Measurements from ENCODE around the gene ZNF80.
A peak's percentile ranks its signal among the peaks of the same experiment; 100 is the strongest.
"Not testable (repeated sequence)": the region's sequence is repeated elsewhere in the genome, so short reads cannot be mapped to it uniquely, and the experiment has no call there.

The ZNF80 gene

DNA sequence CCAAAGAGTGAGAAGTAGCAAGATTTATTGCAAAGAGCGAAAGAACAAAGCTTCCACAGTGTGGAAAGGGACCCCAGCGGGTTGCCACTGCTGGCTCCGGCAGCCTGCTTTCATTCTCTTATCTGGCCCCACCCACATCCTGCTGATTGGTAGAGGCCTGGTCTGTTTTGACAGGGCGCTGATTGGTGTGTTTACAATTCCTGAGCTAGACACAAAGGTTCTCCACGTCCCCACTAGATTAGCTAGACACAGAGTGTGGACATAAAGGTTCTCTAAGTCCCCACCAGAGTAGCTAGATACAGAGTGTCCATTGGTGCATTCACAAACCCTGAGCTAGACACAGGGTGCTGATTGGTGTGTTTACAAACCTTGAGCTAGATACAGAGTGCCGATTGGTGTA is at the start of gene ZNF80:
Gene ZNF80 (minus strand): TSS at position 101 of the 400 bp plus-strand sequence. CDS start 504 bp downstream, outside the sequence.
- not testable (repeated sequence) for H3K4me3 ChIP-seq, H3K27ac ChIP-seq

DNA sequence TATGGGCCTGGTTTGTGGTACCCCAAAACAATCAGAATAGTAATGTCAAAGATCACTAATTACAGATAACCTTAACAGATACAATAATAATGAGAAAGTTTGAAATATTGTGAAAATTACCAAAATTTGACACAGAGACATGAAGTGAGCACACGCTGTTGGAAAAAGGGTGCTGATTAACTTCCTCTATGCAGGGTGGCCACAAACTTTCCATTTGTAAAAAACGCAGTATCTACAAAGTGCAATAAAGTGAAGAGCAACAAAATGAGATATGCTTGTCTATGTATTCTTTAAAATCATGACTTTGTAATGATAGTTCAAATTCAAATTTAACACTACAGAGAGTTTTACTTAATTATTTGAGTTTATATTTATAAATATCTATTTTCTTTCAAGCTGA is 48.9 kb upstream of the ZNF80 start:
- Histone ChIP-seq H3K4me3 (no peak overlapping the region), H3K27ac (peak overlapping the region in 6 of 21 experiments; percentile 11 to 86 (median 62))

DNA sequence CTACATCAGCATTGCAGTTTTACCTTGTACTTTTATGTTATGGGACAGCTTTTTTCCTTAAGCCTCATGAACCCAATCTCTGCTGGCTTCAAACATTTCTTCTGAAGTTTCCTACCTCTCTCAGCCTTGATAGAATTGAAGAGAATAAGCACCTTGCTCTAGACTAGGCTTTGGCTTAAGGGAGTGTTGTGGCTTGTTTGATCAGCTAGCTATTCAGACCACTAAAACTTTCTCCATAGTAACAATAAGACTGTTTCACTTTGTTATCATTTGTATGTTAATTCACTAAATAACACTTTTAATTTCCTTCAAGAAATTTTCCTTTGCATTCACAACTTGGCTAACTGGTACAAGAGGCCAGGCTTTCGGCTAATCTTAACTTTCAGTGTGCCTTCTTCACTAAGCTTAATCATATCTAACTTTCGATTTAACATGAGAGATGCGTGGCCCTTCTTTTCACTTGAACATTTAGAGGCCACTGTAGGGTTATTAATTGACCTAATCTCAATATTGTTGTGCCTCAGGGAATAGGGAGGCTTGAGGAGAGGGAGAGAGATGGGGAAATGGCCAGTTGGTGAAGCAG is 48.4 kb upstream of the ZNF80 start:
- peak overlapping the region in 6 of 21 experiments; percentile 11 to 86 (median 62) for H3K27ac ChIP-seq
- no peak overlapping the region for H3K4me3 ChIP-seq

DNA sequence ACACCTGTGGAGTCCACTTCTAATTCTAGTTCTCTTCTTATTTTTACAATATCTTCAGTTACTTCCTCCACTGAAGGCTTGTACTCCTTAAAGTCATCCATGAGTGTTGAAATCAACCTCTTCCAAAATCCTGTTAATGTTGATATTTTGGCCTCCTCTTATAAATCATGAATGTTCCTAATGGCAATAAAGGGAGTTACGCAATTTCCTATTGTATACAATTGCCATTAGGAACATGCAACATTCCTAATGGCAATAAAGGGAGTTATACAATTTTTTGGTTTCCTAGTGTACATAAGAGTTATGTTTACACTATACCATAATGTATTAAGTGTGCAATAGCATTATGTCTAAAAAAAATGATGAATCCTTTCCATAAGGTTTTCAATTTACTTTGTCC is 47.3 kb upstream of the ZNF80 start:
- Histone ChIP-seq H3K27ac (peak overlapping the region in 1 of 21 experiments; percentile 86), H3K4me3 (no peak overlapping the region)

DNA sequence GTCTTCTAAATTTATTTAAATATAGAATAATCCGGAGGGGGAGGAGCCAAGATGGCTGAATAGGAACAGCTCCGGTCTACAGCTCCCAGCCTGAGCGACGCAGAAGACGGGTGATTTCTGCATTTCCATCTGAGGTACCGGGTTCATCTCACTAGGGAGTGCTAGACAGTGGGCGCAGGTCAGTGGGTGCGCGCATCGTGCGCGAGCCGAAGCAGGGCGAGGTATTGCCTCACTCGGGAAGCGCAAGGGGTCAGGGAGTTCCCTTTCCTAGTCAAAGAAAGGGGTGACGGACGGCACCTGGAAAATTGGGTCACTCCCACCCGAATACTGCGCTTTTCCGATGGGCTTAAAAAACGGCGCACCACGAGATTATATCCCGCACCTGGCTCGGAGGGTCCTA is 39.5 kb upstream of the ZNF80 start:
- not testable (repeated sequence) for H3K4me3 ChIP-seq, H3K27ac ChIP-seq

DNA sequence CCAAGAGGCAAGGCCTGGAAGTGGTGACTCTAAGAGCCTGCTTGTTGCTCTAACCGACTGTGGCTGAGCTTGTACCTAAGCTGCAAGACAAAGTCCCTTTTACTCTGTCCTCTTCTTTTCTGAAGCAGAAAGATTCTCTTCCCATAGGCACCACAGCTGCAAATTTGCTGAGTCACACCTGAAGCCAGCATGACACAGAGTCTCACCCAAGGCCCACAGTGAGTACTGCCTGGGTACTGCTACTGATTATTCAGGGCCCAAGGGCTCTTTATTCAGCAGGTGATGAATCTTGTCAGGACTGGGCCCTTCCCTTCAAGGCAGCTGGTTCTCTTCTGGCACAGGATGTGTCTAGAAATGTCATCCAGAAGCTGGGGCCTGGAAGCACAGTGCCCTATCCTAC is 37.6 kb upstream of the ZNF80 start:
- H3K27ac ChIP-seq, result no peak overlapping the region
- no peak overlapping the region for H3K4me3 ChIP-seq

DNA sequence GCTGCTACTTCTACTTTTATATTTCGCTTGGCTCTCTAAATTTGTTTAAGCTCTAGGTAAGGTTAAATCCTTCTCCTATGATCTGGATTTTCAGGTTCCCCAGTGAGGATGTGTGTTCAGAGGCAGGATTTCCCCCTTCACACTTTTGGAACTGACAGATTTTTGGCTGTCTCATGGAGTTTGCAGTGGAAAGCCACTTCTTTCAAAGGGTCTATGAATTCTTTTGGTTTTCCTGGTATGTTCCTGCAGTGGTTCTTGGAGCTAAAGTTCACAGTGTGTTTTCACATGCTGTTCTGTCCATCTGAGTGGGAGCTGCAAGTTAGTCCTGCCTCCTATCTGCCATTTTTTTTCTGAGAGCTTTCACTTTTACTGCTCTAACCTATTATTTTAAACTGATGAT is 34.9 kb upstream of the ZNF80 start:
- H3K4me3 ChIP-seq, result no peak overlapping the region
- H3K27ac ChIP-seq, result no peak overlapping the region

DNA sequence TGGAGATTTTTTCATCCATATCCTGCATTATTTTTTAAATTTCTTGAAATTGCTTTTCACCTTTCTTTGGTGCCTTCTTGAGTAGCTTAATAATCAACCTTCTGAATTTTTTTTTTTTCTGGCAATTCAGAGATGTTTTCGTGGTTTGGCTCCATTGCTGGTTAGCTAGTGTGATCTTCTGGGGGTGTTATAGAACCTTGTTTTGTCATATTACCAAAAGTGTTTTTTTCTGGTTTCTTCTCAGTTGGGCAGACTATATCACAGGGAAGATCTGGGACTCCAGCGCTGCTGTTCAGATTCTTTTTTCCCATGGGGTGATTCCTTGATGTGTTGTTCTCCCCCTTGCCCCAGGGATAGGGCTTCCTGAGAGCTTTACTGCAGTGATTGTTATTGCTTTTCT is 32.6 kb upstream of the ZNF80 start:
- Histone ChIP-seq H3K27ac (no peak overlapping the region), H3K4me3 (no peak overlapping the region)

DNA sequence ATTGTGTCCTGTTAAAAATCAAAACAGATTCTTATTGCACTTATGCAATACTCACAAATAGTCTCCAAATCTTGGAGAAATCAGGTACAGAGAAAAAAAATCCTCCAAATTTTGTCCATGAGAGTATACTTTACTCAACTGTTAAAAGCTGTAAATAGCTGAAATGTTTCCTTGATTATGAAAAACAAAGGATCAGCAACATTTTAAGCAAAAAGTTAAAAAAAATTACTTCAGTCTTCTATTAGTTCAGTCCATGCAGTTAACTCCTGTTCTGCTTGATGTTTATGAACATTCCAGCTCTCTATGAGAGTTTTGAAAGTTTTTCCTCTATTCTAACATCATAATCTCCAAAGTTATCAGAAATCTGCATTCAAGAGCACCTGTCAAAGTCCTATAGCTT is 22.8 kb upstream of the ZNF80 start:
- Histone ChIP-seq H3K27ac (no peak overlapping the region), H3K4me3 (no peak overlapping the region)

DNA sequence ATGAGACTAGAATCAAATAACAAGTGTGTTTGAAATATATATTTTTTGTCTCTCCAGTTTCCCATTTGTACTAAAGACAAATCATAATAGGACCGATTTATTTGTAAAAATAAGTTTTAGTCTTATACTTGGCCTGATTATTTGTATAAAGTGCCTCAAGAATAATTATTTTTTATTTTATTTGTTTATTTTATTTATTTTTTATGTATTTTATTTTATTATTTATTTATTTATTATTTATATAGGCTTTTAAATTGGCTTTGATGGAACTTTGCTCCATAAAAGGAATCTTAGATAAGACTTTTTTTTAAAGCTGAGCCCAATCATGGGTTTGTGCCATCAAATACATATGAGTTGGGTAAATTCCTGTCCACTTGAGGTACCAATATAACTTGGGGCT is 22.2 kb upstream of the ZNF80 start:
- Histone ChIP-seq H3K27ac (no peak overlapping the region), H3K4me3 (no peak overlapping the region)

DNA sequence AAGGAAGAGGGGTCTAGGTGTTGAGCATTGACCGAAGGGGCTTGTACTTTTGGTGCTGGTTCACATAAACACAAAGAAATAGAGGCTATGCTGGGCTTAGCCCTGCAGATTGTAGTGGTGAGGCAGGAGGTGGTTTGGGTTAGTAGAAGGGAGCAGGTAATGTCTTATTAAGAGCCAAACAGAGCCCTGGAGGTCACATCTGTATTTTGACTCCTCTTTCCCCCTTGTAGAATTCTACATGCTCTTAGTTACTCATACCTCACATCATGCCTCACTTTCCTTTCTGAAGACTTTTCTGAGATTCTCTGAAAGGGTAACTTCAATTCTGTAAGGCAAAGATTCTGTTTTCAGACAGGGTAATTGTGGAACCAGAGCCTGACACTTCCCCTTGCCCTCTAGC is 16.1 kb upstream of the ZNF80 start:
- Histone ChIP-seq H3K27ac (no peak overlapping the region), H3K4me3 (no peak overlapping the region)

DNA sequence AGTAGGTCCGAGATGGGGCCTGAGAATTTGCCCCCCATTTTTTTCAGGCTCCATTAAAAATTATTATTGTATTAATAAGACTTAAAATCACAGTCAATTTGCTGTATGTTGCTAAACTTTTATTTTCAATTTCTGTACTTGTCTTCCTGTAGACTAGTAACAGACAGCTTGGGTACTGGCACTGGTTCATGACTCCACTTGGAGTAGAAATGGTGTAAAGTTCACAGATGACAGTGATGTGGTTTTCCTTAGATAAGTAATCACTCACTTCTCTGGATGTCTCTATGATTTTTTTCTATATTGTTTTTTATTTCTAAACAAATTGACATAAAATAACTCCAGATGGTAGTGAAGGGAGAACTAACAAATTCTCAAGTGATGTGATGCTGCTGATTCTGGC is 15.6 kb upstream of the ZNF80 start:
- no peak overlapping the region for H3K27ac ChIP-seq

DNA sequence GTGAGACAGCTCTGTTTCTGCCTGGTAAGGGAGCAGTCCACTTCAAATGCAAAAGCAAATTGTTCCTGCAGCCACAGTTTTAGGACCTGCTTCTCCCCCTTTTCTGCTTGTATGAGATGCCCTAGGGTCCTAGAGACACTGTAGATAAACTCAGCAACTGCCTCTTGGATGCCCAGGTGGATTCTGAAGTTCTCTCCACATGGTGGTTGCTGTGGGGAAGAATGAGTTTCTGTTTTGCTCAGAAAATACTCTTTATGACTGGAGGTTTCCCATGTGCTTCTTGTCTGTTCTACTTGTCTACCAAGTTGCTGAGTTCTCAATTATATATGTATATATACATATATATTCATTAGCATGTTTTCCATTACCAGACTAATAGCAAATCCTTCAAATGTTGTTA is 5.6 kb upstream of the ZNF80 start:
- Histone ChIP-seq H3K27ac (no peak overlapping the region), H3K4me3 (no peak overlapping the region)

More for the DNA sequence above, 15.6 kb upstream of the ZNF80 start:
- no peak overlapping the region for H3K4me3 ChIP-seq

DNA sequence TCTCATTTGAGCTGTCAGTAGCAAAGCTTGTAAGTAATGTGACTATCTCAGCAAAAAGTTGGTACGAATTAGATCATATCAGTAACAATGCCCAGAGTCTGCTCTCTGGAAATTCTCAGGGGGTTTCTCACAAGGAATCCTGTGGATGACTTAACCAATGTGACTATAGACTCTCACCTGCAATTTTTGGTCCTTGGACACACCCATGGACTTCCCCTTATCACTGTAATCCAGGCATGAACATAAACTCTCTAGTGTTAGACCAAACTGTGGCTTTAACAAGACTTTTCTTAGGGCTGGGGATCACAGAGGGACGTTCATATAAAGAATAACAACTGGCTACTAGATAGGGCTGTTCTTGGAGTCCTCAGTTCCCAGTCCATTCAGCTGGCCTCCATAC is 3.9 kb upstream of the ZNF80 start:
- H3K27ac ChIP-seq, result no peak overlapping the region
- no peak overlapping the region for H3K4me3 ChIP-seq

DNA sequence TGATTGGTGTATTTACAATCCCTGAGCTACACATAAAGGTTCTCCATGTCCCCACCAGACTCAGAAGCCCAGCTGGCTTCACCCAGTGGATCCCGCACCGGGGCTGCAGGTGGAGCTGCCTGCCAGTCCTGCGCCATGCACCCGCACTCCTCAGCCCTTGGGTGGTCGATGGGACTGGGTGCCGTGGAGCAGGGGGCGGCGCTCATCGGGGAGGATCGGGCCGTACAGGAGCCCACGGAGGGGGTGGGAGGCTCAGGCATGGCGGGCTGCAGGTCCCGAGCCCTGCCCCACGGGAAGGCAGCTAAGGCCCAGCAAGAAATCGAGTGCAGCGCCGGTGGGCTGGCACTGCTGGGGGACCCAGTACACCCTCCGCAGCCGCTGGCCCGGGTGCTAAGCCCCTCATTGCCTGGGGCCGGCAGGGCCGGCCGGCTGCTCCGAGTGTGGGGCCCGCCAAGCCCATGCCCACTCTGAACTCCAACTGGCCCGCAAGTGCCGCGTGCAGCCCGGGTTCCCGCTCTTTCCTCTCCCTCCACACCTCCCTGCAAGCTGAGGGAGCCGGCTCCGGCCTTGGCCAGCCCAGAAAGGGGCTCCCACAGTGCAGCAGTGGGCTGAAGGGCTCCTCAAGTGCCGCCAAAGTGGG is 888 bp upstream of the ZNF80 start:
- not testable (repeated sequence) for H3K27ac ChIP-seq, H3K4me3 ChIP-seq

DNA sequence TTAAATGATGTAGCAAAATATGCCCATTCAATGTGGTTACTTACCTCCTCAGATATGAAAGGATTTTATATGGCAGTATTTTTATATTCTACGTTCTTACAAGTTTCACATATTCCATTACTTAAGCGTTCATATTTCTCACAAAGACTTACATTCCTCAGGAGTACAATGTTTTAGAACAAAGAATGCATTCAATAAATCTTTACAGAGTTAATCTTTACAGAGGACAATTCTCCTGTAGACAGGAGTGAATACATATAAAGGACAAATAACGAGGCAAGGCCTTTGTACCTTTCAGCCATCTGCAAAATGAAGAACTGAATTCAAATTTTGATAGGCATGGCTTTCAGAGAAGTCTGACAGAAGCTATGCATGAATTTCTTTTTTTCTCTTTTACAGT is 1.9 kb downstream of the ZNF80 start:
- H3K4me3 ChIP-seq, result no peak overlapping the region
- peak overlapping the region in 1 of 21 experiments; percentile 84 for H3K27ac ChIP-seq

DNA sequence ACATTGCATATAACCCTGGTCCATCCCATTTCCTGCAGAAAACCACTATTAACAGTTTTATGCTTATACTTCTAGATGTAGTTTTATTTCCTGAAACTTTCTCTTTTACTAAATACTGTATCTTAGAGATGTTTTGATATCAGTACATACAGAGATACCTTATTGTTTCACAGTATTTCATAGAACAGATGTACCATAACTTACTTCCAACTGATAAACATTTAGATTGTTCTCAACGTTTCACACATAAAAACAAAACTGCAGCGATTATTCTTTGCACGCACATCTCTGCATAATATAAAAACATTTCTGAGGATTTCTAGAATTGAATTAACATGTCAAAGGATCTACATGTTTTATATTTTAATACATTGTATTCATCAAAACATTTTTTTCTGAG is 2.6 kb downstream of the ZNF80 start:
- H3K27ac ChIP-seq, result peak overlapping the region in 3 of 21 experiments; percentile 4 to 84 (median 44)
- H3K4me3 ChIP-seq, result no peak overlapping the region

DNA sequence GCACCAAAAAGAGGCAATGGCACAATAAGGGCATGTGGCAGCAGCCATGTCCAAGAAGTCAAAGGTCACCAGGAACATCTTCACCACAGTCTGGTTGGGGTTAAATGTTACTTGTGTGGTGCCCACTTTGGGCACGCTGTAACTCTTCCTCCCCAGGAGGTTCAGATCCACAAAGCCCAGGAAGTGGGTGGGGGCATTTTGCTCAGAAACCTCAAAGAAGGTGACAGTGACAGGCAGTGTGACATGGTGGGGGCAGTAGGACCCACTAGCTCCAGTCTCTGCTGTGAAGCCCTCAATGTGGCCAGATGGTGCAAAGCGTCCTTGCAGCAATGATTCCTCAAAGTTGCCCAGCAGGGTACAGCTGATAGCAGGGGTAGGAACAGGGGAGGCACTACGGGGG is 5.8 kb downstream of the ZNF80 start:
- H3K4me3 ChIP-seq, result no peak overlapping the region
- peak overlapping the region in 9 of 21 experiments; percentile 29 to 84 (median 51) for H3K27ac ChIP-seq

DNA sequence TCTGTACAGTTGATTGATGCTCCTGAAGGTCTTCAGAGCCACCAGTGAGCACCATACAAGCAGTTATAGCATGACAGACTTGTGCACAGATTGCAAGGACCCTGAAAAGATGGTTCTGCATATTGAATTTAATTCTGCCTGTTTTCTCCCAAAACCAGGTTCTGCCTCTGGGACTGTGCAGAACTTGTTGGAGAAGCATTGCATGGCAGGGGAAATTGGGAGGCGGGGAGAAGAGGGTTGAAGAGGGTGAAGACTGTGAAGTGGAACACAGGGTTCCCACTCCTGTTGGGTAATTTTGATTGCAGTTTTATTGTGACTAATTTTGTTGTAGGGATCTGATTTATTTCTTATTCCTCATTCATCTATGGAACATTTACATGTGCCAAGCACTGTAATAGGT is 10.3 kb downstream of the ZNF80 start:
- peak overlapping the region in 4 of 21 experiments; percentile 40 to 78 (median 56) for H3K27ac ChIP-seq
- H3K4me3 ChIP-seq, result no peak overlapping the region

DNA sequence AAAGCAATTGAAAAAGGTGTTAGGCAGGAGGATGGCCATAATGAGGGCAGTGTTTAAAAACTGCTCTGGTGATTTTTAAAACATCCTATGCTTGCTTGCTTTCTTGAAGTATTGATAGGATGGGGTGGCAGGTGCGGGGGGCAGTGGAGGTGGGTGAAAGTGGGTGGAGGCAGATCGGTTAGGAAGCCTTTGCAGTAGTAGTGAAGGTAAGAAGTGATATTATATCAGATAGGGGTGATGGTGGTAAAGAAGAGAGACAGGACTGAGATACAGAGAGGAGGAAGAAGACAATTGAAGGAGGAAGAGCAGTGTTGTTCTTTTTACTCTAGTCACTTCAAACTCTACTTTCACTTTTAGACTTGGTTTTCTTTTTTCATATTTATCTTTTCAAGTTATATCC is 11.1 kb downstream of the ZNF80 start:
- H3K27ac ChIP-seq, result peak overlapping the region in 8 of 21 experiments; percentile 32 to 78 (median 53)
- H3K4me3 ChIP-seq, result no peak overlapping the region

DNA sequence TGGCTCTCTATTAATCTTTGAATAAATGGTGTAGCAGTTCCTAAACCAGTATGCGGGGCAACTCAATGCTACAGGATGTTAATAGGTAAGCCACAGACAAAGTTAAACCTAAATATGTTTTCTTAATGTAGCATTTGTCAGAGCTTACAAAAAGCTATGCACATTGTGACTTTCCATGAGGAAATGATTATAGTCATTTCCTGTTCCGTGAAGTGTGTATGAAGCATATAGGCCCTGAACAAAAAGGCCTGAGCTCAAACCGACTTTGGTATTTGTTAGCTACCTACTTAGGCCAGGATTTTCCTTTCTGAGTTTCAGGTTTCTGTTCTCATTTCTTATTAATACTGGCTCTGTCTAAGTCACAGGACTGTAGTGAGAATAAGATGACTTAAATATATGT is 14.2 kb downstream of the ZNF80 start:
- H3K4me3 ChIP-seq, result no peak overlapping the region
- H3K27ac ChIP-seq, result peak overlapping the region in 8 of 21 experiments; percentile 23 to 90 (median 79)

DNA sequence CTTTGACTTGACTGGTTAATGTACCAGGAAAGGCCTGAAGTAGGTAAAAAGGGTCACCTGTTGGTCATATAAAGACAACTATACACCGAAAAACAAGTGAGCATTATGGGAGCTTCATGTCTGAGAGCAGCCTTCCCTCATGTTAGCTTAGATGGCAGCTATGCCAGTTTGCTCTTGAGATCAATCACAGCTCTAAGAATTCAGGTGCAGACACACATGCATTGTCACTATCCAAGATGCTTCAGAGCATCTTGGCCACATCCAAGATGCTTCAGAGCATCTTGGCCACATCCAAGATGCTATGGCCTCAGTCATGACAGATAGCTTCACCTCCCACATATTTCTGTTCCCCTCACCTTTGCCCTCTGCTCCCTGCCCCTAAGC is 15.5 kb downstream of the ZNF80 start:
- H3K4me3 ChIP-seq, result no peak overlapping the region
- H3K27ac ChIP-seq, result peak overlapping the region in 13 of 21 experiments; percentile 14 to 90 (median 69)
